ENCODE measurements around the gene GNG7. TPM values are rescaled to one million over a fixed set of nuclear protein-coding genes. Genes with fewer than 3 reads are reported as not detected.
"Not testable (repeated sequence)": the region's sequence is repeated elsewhere in the genome, so short reads cannot be mapped to it uniquely, and the experiment has no call there.

GNG7 gene
- total and polyA plus RNA-seq, 5 donors = 25.4 to 58.2 (median 42.9) TPM

GRCh38 chr19:2690856-2691255 lies 11.6 kb downstream of the GNG7 start:
- ATAC-seq = no peak
- 89% methylated on average over 11 of the region's 11 CpGs for WGBS
- no peak overlapping the region for H3K4me3 ChIP-seq (ENCODE audit: low read length)
- peaks cover 2% of the 10 kb centered on the region for H3K4me1 ChIP-seq (ENCODE audit: control insufficient read depth, insufficient read depth, low read length)
- H3K27ac ChIP-seq (ENCODE audit: low read length) = no peak overlapping the region
- intact Hi-C loops (cut with DNase I) = no loop called here
- H3K27me3 ChIP-seq (ENCODE audit: control insufficient read depth, insufficient read depth) = no peaks in the 10 kb centered on the region
- no peak for DNase-seq
- no peaks in the 10 kb centered on the region for H3K9me3 ChIP-seq (ENCODE audit: control insufficient read depth, low read length)

- Histone ChIP-seq H3K27me3 (ENCODE audit: control insufficient read depth, insufficient read depth) (no peaks in the 10 kb centered on the region), H3K4me3 (ENCODE audit: low read length) (no peak overlapping the region), H3K4me1 (ENCODE audit: control insufficient read depth, insufficient read depth, low read length) (no peaks in the 10 kb centered on the region), H3K9me3 (ENCODE audit: control insufficient read depth, low read length) (no peaks in the 10 kb centered on the region), H3K27ac (ENCODE audit: low read length) (no peak overlapping the region)
- DNase-seq (no peak), ATAC-seq (no peak)
- intact Hi-C loops (cut with DNase I) = no loop called here
- 85% methylated on average over 17 of the region's 17 CpGs for WGBS
Observed at GRCh38 chr19:2686360-2686759, 16.1 kb downstream of the GNG7 start.

GRCh38 chr19:2685204-2685704 lies 17.2 kb downstream of the GNG7 start:
- no peaks in the 10 kb centered on the region for H3K4me1 ChIP-seq (ENCODE audit: control insufficient read depth, insufficient read depth, low read length)
- intact Hi-C loops (cut with DNase I) = no loop called here
- no peaks in the 10 kb centered on the region for H3K9me3 ChIP-seq (ENCODE audit: control insufficient read depth, low read length)
- H3K27me3 ChIP-seq (ENCODE audit: control insufficient read depth, insufficient read depth) = no peaks in the 10 kb centered on the region
- ATAC-seq (no peak), DNase-seq (no peak)
- H3K27ac ChIP-seq (ENCODE audit: low read length) = peak overlapping the region; percentile 88
- no peak overlapping the region for H3K4me3 ChIP-seq (ENCODE audit: low read length)
- 88% methylated on average over 6 of the region's 6 CpGs for WGBS

GRCh38 chr19:2683430-2684003 lies 19.0 kb downstream of the GNG7 start:
- WGBS = 78% methylated on average over 20 of the region's 20 CpGs
- no peak for DNase-seq
- Histone ChIP-seq H3K9me3 (ENCODE audit: control insufficient read depth, low read length) (no peaks in the 10 kb centered on the region), H3K4me1 (ENCODE audit: control insufficient read depth, insufficient read depth, low read length) (no peaks in the 10 kb centered on the region), H3K27ac (ENCODE audit: low read length) (no peak overlapping the region), H3K4me3 (ENCODE audit: low read length) (no peak overlapping the region), H3K27me3 (ENCODE audit: control insufficient read depth, insufficient read depth) (no peaks in the 10 kb centered on the region)
- intact Hi-C loops (cut with DNase I) = no loop called here
- no peak for ATAC-seq

GRCh38 chr19:2680808-2681207 lies 21.7 kb downstream of the GNG7 start:
- no peaks in the 10 kb centered on the region for H3K4me1 ChIP-seq (ENCODE audit: control insufficient read depth, insufficient read depth, low read length)
- no peak overlapping the region for H3K27ac ChIP-seq (ENCODE audit: low read length)
- no peaks in the 10 kb centered on the region for H3K27me3 ChIP-seq (ENCODE audit: control insufficient read depth, insufficient read depth)
- no peaks in the 10 kb centered on the region for H3K9me3 ChIP-seq (ENCODE audit: control insufficient read depth, low read length)
- ATAC-seq (no peak), DNase-seq (no peak)
- 89% methylated on average over 11 of the region's 11 CpGs for WGBS
- intact Hi-C loops (cut with DNase I) = no loop called here
- no peak overlapping the region for H3K4me3 ChIP-seq (ENCODE audit: low read length)

- H3K27me3 ChIP-seq (ENCODE audit: control insufficient read depth, insufficient read depth) = no peaks in the 10 kb centered on the region
- no peaks in the 10 kb centered on the region for H3K4me1 ChIP-seq (ENCODE audit: control insufficient read depth, insufficient read depth, low read length)
- no peak overlapping the region for H3K27ac ChIP-seq (ENCODE audit: low read length)
- DNase-seq (no peak), ATAC-seq (no peak)
- intact Hi-C loops (cut with DNase I) = no loop called here
- no peak overlapping the region for H3K4me3 ChIP-seq (ENCODE audit: low read length)
- 89% methylated on average over 2 of the region's 2 CpGs for WGBS
- H3K9me3 ChIP-seq (ENCODE audit: control insufficient read depth, low read length) = no peaks in the 10 kb centered on the region
Observed at GRCh38 chr19:2679439-2679838, 23.1 kb downstream of the GNG7 start.

GRCh38 chr19:2678948-2679347 lies 23.5 kb downstream of the GNG7 start:
- H3K9me3 ChIP-seq (ENCODE audit: control insufficient read depth, low read length); H3K4me3 ChIP-seq (ENCODE audit: low read length); intact Hi-C loops (cut with DNase I); ATAC-seq; H3K4me1 ChIP-seq (ENCODE audit: control insufficient read depth, insufficient read depth, low read length); DNase-seq; H3K27ac ChIP-seq (ENCODE audit: low read length); H3K27me3 ChIP-seq (ENCODE audit: control insufficient read depth, insufficient read depth): not testable (repeated sequence)
- 91% methylated on average over 5 of the region's 5 CpGs for WGBS

- Histone ChIP-seq H3K27me3 (ENCODE audit: control insufficient read depth, insufficient read depth) (no peaks in the 10 kb centered on the region), H3K9me3 (ENCODE audit: control insufficient read depth, low read length) (no peaks in the 10 kb centered on the region), H3K4me3 (ENCODE audit: low read length) (no peak overlapping the region), H3K4me1 (ENCODE audit: control insufficient read depth, insufficient read depth, low read length) (no peaks in the 10 kb centered on the region), H3K27ac (ENCODE audit: low read length) (no peak overlapping the region)
- 85% methylated on average over 8 of the region's 8 CpGs for WGBS
- no peak for ATAC-seq
- no peak for DNase-seq
- intact Hi-C loops (cut with DNase I) = no loop called here
Observed at GRCh38 chr19:2678044-2678671, 24.3 kb downstream of the GNG7 start.

- H3K27me3 ChIP-seq (ENCODE audit: control insufficient read depth, insufficient read depth) = no peaks in the 10 kb centered on the region
- H3K27ac ChIP-seq (ENCODE audit: low read length) = no peak overlapping the region
- H3K4me3 ChIP-seq (ENCODE audit: low read length) = no peak overlapping the region
- 60% methylated on average over 12 of the region's 12 CpGs for WGBS
- DNase-seq (no peak), ATAC-seq (no peak)
- intact Hi-C loops (cut with DNase I) = no loop called here
- no peaks in the 10 kb centered on the region for H3K9me3 ChIP-seq (ENCODE audit: control insufficient read depth, low read length)
- no peaks in the 10 kb centered on the region for H3K4me1 ChIP-seq (ENCODE audit: control insufficient read depth, insufficient read depth, low read length)
Observed at GRCh38 chr19:2676823-2677222, 25.7 kb downstream of the GNG7 start.

- H3K4me1 ChIP-seq (ENCODE audit: control insufficient read depth, insufficient read depth, low read length) = no peaks in the 10 kb centered on the region
- H3K4me3 ChIP-seq (ENCODE audit: low read length) = no peak overlapping the region
- H3K27me3 ChIP-seq (ENCODE audit: control insufficient read depth, insufficient read depth) = no peaks in the 10 kb centered on the region
- ATAC-seq (peak; percentile 25 to 28), DNase-seq (peak in 2 of 3 donors; percentile 67 to 76)
- intact Hi-C loops (cut with DNase I) = no loop called here
- WGBS = 27% methylated on average over 11 of the region's 11 CpGs
- no peaks in the 10 kb centered on the region for H3K9me3 ChIP-seq (ENCODE audit: control insufficient read depth, low read length)
- no peak overlapping the region for H3K27ac ChIP-seq (ENCODE audit: low read length)
Observed at GRCh38 chr19:2675892-2676291, 26.6 kb downstream of the GNG7 start.

GRCh38 chr19:2670217-2670616 lies 32.3 kb downstream of the GNG7 start:
- WGBS = 64% methylated on average over 16 of the region's 16 CpGs
- no peak for ATAC-seq
- Histone ChIP-seq H3K27ac (ENCODE audit: low read length) (no peak overlapping the region), H3K9me3 (ENCODE audit: control insufficient read depth, low read length) (no peaks in the 10 kb centered on the region), H3K4me1 (ENCODE audit: control insufficient read depth, insufficient read depth, low read length) (no peaks in the 10 kb centered on the region), H3K27me3 (ENCODE audit: control insufficient read depth, insufficient read depth) (no peaks in the 10 kb centered on the region), H3K4me3 (ENCODE audit: low read length) (no peak overlapping the region)
- intact Hi-C loops (cut with DNase I) = no loop called here
- DNase-seq = no peak
